Heart left ventricle (tissue), 16 donors: ENCODE data around the gene HAUS7. TPM values are rescaled to one million over a fixed set of nuclear protein-coding genes. Genes with fewer than 3 reads are reported as not detected.

Experiments used
- ATAC-seq, 4 donors: fragments of 200-7000 bp; cut with Tn5 transposase; one replicate each; pipeline ENCODE4 v1.9.1; 2020 to 2022; ENCODE audit warnings: moderate library complexity in 4 of 4, mild to moderate bottlenecking in 3 of 4, moderate number of reproducible peaks in 1 of 4
- DNase-seq, 5 donors: peaks; one replicate each; pipeline ENCODE4 v3.0.0-alpha.2; 2020
- H3K27ac ChIP-seq, 12 donors: fragments of 200-600 bp; sonication (generic) in 4 of 12; one replicate each; pipeline versions ENCODE4 v1.5.0 to v1.8.0; 2016 to 2022; ENCODE audit warnings: mild to moderate bottlenecking in 2 of 12
- H3K27me3 ChIP-seq, 9 donors: fragments of 200-600 bp; sonication (generic) in 2 of 9; one replicate each; pipeline versions ENCODE4 v1.5.1 to v1.8.0; 2016 to 2022; ENCODE audit warnings: mild to moderate bottlenecking in 3 of 9
- H3K36me3 ChIP-seq, 9 donors: fragments of 200-600 bp; sonication (generic) in 2 of 9; one replicate each; pipeline versions ENCODE4 v1.5.0 to v1.8.0; 2018 to 2022; ENCODE audit warnings: mild to moderate bottlenecking in 2 of 9
- H3K4me1 ChIP-seq, 12 donors: fragments of 200-600 bp; sonication (generic) in 4 of 12; one replicate each; pipeline versions ENCODE4 v1.5.0 to v1.8.0; 2016 to 2022; ENCODE audit warnings: mild to moderate bottlenecking in 3 of 12
- H3K4me3 ChIP-seq, 12 donors: fragments of 200-600 bp; sonication (generic) in 4 of 12; one replicate each; pipeline versions ENCODE4 v1.5.0 to v1.8.0; 2017 to 2022; ENCODE audit warnings: mild to moderate bottlenecking in 9 of 12, moderate library complexity in 4 of 12
- H3K9me3 ChIP-seq, 12 donors: fragments of 200-600 bp; sonication (generic) in 4 of 12; one replicate each; pipeline versions ENCODE4 v1.5.0 to v1.8.0; 2016 to 2022; ENCODE audit warnings: mild to moderate bottlenecking in 1 of 12
- CTCF ChIP-seq, 12 donors: fragments of 200-600 bp; sonication (generic) in 4 of 12; IDR thresholded peaks; one replicate each; pipeline versions ENCODE4 v1.5.0 to v1.8.0; 2018 to 2022; ENCODE audit warnings: antibody characterized with exemption in 12 of 12, mild to moderate bottlenecking in 5 of 12
- POLR2A ChIP-seq, 2 donors: fragments of 450-650 bp; IDR thresholded peaks; one replicate each; pipeline ENCODE4 v1.6.1; 2017; ENCODE audit warnings: antibody characterized with exemption in 2 of 2, mild to moderate bottlenecking in 2 of 2, moderate library complexity in 2 of 2
- WGBS, 4 donors: extraction: QIAGEN DNeasy Blood & Tissue Kit in 2 of 4; methylation state at CpG; one replicate each; pipeline versions ENCODE4 v1.1.5 to v1.1.7; 2013 to 2018; 5-methylcytosine and 5-hydroxymethylcytosine counted together
- intact Hi-C, 10 donors: fragments of 100-400 bp; cut with DNase I; formaldehyde crosslinking; loops; one replicate each; pipeline versions ENCODE4 v1.11.1 to v1.14.2; 2022
- polyA plus RNA-seq, 2 donors: library from polyadenylated mRNA; stranded (reverse); fragments of 200-250 nt; gene quantifications; one replicate each; pipeline ENCODE4 v1.2.3, GENCODE V29; 2013
- total RNA-seq, 9 donors: library from RNA; depleted of rRNA in 2 of 9; stranded (reverse); fragments of >200 nt in 2 of 9; fragmentation: NEBNext Ultra II Directional in 3 of 9; extraction: Animal tissue kit (Norgen Biotek cat#: 25700) in 3 of 9; gene quantifications; one replicate each; pipeline versions ENCODE4 v1.1.0 to v1.2.4, GENCODE V29; 2016 to 2023
- donor health status: ischemic (EF 13 %, LVEDD 7.1; RV severe dilation, severe dysfunction).
- donor health status: healthy with polysubstance abuse.
- donor health status: DM: no; HTN: yes; CAD: no.
- donor health status: DM: no; HTN: no; CAD: no.
- donor health status: ischemic (EF 25% LVEDD 6.9; RV normal size, moderate dysfunction).
- donor health status: ischemic (EF 25% LVEDD 5.7; RV mildly dilated, moderate dysfunction).
- donor health status: healthy.
- donor health status: DM: yes; HTN: yes; CAD: no.
- donor health status: ischemic (EF 35%, LVEDD 5.7; RV mildly dilated, moderate dysfunction).
- donor health status: nonischemic (EF 11% LVEDD 7.7; RV severe dilation, severe dysfunction).
- donor health status: DM: yes; HTN: yes; CAD: no.
- donor health status: PGD.
- donor health status: ischemic (EF 29% LVEDD 5.4; RV normal size, mild dysfunction).
- donor health status: nonischemic (EF 23%, LVEDD 6.1; RV moderate dilation, normal function).

The HAUS7 gene
- total and polyA plus RNA-seq, 11 donors: 15.3 to 28.2 (median 20.2) TPM

GRCh38 chrX:153410888-153411254 is 59.5 kb downstream of the HAUS7 start:
- intact Hi-C loops: loop anchor here in 2 of 10 donors (10.0 kb wide), 1 partner anchor 376 kb away; no protein-coding TSS in a partner anchor
- peaks cover 0 to 18% (median 0%) of the 10 kb centered on the region in 9 donors for H3K27me3 ChIP-seq
- no peaks in the 10 kb centered on the region for H3K9me3 ChIP-seq
- TF ChIP-seq POLR2A (IDR thresholded peaks at IDR 0.05): no peak
- no peak for TF ChIP-seq CTCF (IDR thresholded peaks at IDR 0.05)
- H3K36me3 ChIP-seq: no peaks in the 10 kb centered on the region
- peak overlapping the region in 11 of 12 donors; percentile 37 to 64 (median 57) for H3K4me3 ChIP-seq
- peak overlapping the region in 3 of 12 donors; percentile 9 to 59 (median 38) for H3K27ac ChIP-seq
- ATAC-seq: no peak
- peaks cover 0 to 14% (median 0%) of the 10 kb centered on the region in 12 donors for H3K4me1 ChIP-seq
- 50 to 71% (median 60%) methylated on average over 10 to 12 of the region's 12 CpGs for WGBS, 4 donors
- no peak for DNase-seq

- intact Hi-C loops: loop anchor here in 2 of 10 donors (10.0 kb wide), 1 partner anchor 376 kb away; no protein-coding TSS in a partner anchor
- WGBS, 4 donors: 65 to 88% (median 76%) methylated on average over 13 to 15 of the region's 15 CpGs
- TF ChIP-seq CTCF (IDR thresholded peaks at IDR 0.05) (no peak), POLR2A (IDR thresholded peaks at IDR 0.05) (no peak)
- Histone ChIP-seq H3K27ac (peak overlapping the region in 1 of 12 donors; percentile 9), H3K27me3 (peaks cover 0 to 18% (median 0%) of the 10 kb centered on the region in 9 donors), H3K9me3 (no peaks in the 10 kb centered on the region), H3K4me1 (peaks cover 0 to 14% (median 0%) of the 10 kb centered on the region in 12 donors), H3K36me3 (no peaks in the 10 kb centered on the region), H3K4me3 (no peak overlapping the region)
- ATAC-seq (no peak), DNase-seq (peak in 1 of 5 donors; percentile 14)
These were observed 60.0 kb downstream of the HAUS7 start for GRCh38 chrX:153410373-153410772.

- 80 to 89% (median 85%) methylated on average over 27 to 30 of the region's 30 CpGs for WGBS, 4 donors
- peaks cover 0 to 14% (median 0%) of the 10 kb centered on the region in 12 donors for H3K4me1 ChIP-seq
- DNase-seq: peak in 1 of 5 donors; percentile 9
- no peak overlapping the region for H3K27ac ChIP-seq
- no peak overlapping the region for H3K4me3 ChIP-seq
- ATAC-seq: no peak
- peaks cover 0 to 18% (median 0%) of the 10 kb centered on the region in 9 donors for H3K27me3 ChIP-seq
- intact Hi-C loops: loop anchor here in 2 of 10 donors (10.0 kb wide), 1 partner anchor 375 kb away; no protein-coding TSS in a partner anchor
- H3K36me3 ChIP-seq: no peaks in the 10 kb centered on the region
- TF ChIP-seq POLR2A (IDR thresholded peaks at IDR 0.05) (no peak), CTCF (IDR thresholded peaks at IDR 0.05) (no peak)
- H3K9me3 ChIP-seq: no peaks in the 10 kb centered on the region
These were observed 60.8 kb downstream of the HAUS7 start for GRCh38 chrX:153409414-153410101.

GRCh38 chrX:153408871-153409351 is 61.5 kb downstream of the HAUS7 start:
- intact Hi-C loops: no loop called here
- Histone ChIP-seq H3K27me3 (peaks cover 0 to 18% (median 0%) of the 10 kb centered on the region in 9 donors), H3K4me3 (no peak overlapping the region), H3K36me3 (no peaks in the 10 kb centered on the region), H3K9me3 (no peaks in the 10 kb centered on the region), H3K27ac (no peak overlapping the region), H3K4me1 (peaks cover 0 to 14% (median 0%) of the 10 kb centered on the region in 12 donors)
- TF ChIP-seq POLR2A (IDR thresholded peaks at IDR 0.05): no peak
- TF ChIP-seq CTCF (IDR thresholded peaks at IDR 0.05): no peak
- DNase-seq (peak in 1 of 5 donors; percentile 17), ATAC-seq (no peak)
- WGBS, 4 donors: 83 to 94% (median 89%) methylated on average over 6 to 12 of the region's 12 CpGs
